Measurements from ENCODE around the gene BSG. TPM values are rescaled to one million over a fixed set of nuclear protein-coding genes. Genes with fewer than 3 reads are reported as not detected.

BSG gene
- total and polyA plus RNA-seq, 10 of the 15 experiments (the other 5 are each of a cell fraction or from before 2014, with no cell fraction given): 2.8 to 297 (median 199) TPM

DNA sequence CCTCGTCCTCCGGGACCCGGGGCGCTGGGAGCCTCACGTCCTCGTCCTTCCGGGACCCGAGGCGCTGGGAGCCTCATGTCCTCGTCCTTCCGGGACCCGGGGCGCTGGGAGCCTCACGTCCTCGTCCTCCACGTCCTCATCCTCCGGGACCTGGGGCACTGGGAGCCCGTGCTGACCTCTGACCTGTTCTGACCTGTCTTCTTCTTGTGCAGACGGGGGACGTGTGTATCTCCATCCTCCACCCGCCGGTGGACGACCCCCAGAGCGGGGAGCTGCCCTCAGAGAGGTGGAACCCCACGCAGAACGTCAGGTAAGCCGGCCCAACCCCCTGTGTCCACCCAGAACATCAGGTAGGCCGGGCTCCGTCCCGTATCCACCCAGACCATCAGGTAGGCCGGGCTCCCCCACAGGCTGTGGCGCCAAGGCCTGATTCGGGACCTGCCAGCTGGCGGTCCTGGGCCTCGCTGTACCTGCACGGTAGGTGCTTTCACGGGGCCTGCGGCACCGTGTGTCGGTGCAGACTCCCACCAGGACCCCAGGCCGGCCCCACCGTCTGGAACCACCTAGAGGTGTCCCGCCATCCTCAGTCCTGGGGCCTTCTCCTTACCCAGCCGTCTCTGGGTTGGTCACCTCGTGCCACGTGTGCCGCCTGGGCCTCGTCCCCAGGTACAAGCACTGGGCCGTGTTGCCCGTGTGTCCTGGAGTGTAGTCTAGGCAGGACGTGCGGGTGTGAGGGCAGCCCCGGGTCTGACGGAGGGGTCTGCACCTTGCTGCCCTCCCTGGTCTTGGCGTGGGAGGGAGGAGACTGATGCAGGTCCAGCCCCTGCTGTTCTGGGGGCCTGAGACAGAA lies 36.1 kb upstream of the BSG start:
- Histone ChIP-seq H3K4me1 (ENCODE audit: control insufficient read depth, insufficient read depth, low read length) (peaks cover 8% of the 10 kb centered on the region), H3K4me3 (no peak overlapping the region), H3K27ac (ENCODE audit: control insufficient read depth, insufficient read depth) (no peak overlapping the region), H3K27me3 (replicated peaks in 1 of 2; ENCODE audit: control insufficient read depth in 2 of 2, insufficient read depth in 2 of 2, low read length in 1 of 2) (no peaks in the 10 kb centered on the region), H3K79me2 (ENCODE audit: control insufficient read depth, insufficient read depth, low read length) (peaks cover 27% of the 10 kb centered on the region), H3K9ac (ENCODE audit: control insufficient read depth, insufficient read depth, low read length) (no peak overlapping the region), H4K20me1 (ENCODE audit: control insufficient read depth, insufficient read depth) (no peaks in the 10 kb centered on the region; the same call in 1 of the 2 replicates), H3K4me2 (ENCODE audit: control insufficient read depth, insufficient read depth) (no peak overlapping the region), H3K36me3 (ENCODE audit: control insufficient read depth in 2 of 2, insufficient read depth in 2 of 2, low read length in 1 of 2) (peaks cover 0 to 5% of the 10 kb centered on the region in 2 experiments; a peak in 3 of 4 replicates), H3K9me3 (replicated peaks; ENCODE audit: control insufficient read depth, insufficient read depth, low read length) (no peaks in the 10 kb centered on the region), H2AFZ (ENCODE audit: control insufficient read depth, low read depth, low read length) (no peak overlapping the region)
- ChIA-PET POLR2A (no interaction called here), RAD21 (ENCODE audit: unreplicated experiment) (no interaction called here), CTCF (no interaction called here), SMC1A (ENCODE audit: uncharacterized antibody, unreplicated experiment) (no interaction called here)
- DNase-seq (ENCODE audit: low read depth, low spot score) (no peak), FAIRE-seq (no peak), ATAC-seq (no peak)
- WGBS (ENCODE audit: insufficient coverage, insufficient replicate concordance, low lambda C conversion rate, missing lambda C conversion rate): 94% methylated on average over 38 of the region's 55 CpGs
- in situ Hi-C loops (cut with MboI) (no loop called here), intact Hi-C loops (cut with micrococcal nuclease; ENCODE audit: unreplicated experiment) (no loop called here)
- no TSS peak for BruUV-seq (replicated peaks)
- TF ChIP-seq ZBTB4 (CRISPR knock-in tag; IDR thresholded peaks at IDR 0.05) (no peak), RAD51 (IDR thresholded peaks at IDR 0.05) (no peak), RFX5 (IDR thresholded peaks at IDR 0.05; ENCODE audit: low read depth, low read length) (no peak), RELA (IDR thresholded peaks at IDR 0.05; ENCODE audit: borderline replicate concordance, partially characterized antibody) (no peak), EGR1 (IDR thresholded peaks at IDR 0.05; ENCODE audit: borderline replicate concordance in 1 of 2, low read depth in 2 of 2, low read length in 2 of 2) (no peak), CHD2 (IDR thresholded peaks at IDR 0.05; ENCODE audit: borderline replicate concordance, low read depth, low read length) (no peak), BCL3 (IDR thresholded peaks at IDR 0.05; ENCODE audit: borderline replicate concordance, insufficient read depth, low read depth, low read length, poor library complexity, severe bottlenecking) (no peak), NR2C2 (IDR thresholded peaks at IDR 0.05; ENCODE audit: borderline replicate concordance, control insufficient read depth, insufficient read length, low read depth) (no peak), POLR2AphosphoS2 (IDR thresholded peaks at IDR 0.05; ENCODE audit: low read depth, low read length) (no peak), FOXM1 (IDR thresholded peaks at IDR 0.05; ENCODE audit: low read depth, low read length) (no peak), NFYB (IDR thresholded peaks at IDR 0.05; ENCODE audit: insufficient read depth, low read depth, low read length) (no peak), POLR2AphosphoS5 (IDR thresholded peaks at IDR 0.05; ENCODE audit: low read length) (no peak), ZNF207 (IDR thresholded peaks at IDR 0.05; ENCODE audit: borderline replicate concordance) (no peak), RUNX3 (IDR thresholded peaks at IDR 0.05; ENCODE audit: low read length) (no peak), MTA3 (IDR thresholded peaks at IDR 0.05; ENCODE audit: borderline replicate concordance, low read length) (no peak), IRF4 (IDR thresholded peaks at IDR 0.05; ENCODE audit: low read depth, low read length) (no peak)
